Endodermal cell (in vitro differentiated cells): ENCODE results near the gene DDX27. TPM values are rescaled to one million over a fixed set of nuclear protein-coding genes. Genes with fewer than 3 reads are reported as not detected.

Experiments used
- DNase-seq: peaks from one replicate; pipeline ENCODE4 v3.0.0-alpha.2; 2017
- H3K27ac ChIP-seq: 2 replicates; pipeline ENCODE4 v1.5.1; 2013; ENCODE audit warnings: mild to moderate bottlenecking, low read depth, low read length, moderate library complexity
- H3K27me3 ChIP-seq: 2 replicates; pipeline ENCODE4 v1.6.1; 2013; ENCODE audit warnings: mild to moderate bottlenecking, low read length, moderate library complexity; ENCODE audit not compliant: insufficient read depth, control insufficient read depth, poor library complexity, severe bottlenecking
- H3K36me3 ChIP-seq: 2 replicates; pipeline ENCODE4 v1.7.0; 2013; ENCODE audit warnings: mild to moderate bottlenecking, low read length, moderate library complexity; ENCODE audit not compliant: control insufficient read depth, insufficient read depth
- H3K4me1 ChIP-seq: one replicate; pipeline ENCODE4 v1.7.0; 2013; ENCODE audit warnings: low read length; ENCODE audit not compliant: control insufficient read depth, insufficient read depth
- H3K4me3 ChIP-seq: 2 replicates; pipeline ENCODE4 v1.5.1; 2013; ENCODE audit warnings: mild to moderate bottlenecking, low read length, moderate library complexity
- H3K9ac ChIP-seq: 2 replicates; pipeline ENCODE4 v1.6.1; 2013; ENCODE audit warnings: mild to moderate bottlenecking, low read length, moderate library complexity; ENCODE audit not compliant: poor library complexity, severe bottlenecking; ENCODE audit errors: extremely low read depth
- H3K9me3 ChIP-seq: 2 replicates; pipeline ENCODE4 v1.6.1; 2013; ENCODE audit warnings: mild to moderate bottlenecking, low read length, moderate library complexity; ENCODE audit not compliant: control insufficient read depth
- H3K27ac Mint-ChIP-seq: 2 replicates; pipeline ENCODE4 v1.8.0; 2020; ENCODE audit warnings: mixed read lengths
- H3K27me3 Mint-ChIP-seq: 2 replicates; pipeline ENCODE4 v1.8.0; 2021; ENCODE audit warnings: mild to moderate bottlenecking, mixed read lengths; ENCODE audit not compliant: insufficient read depth
- H3K36me3 Mint-ChIP-seq: 2 replicates; pipeline ENCODE4 v1.8.0; 2020; ENCODE audit warnings: low read depth, mixed read lengths
- H3K4me1 Mint-ChIP-seq: 2 replicates; pipeline ENCODE4 v1.8.0; 2020; ENCODE audit warnings: mixed read lengths
- H3K4me3 Mint-ChIP-seq: 2 replicates; pipeline ENCODE4 v1.8.0; 2020; ENCODE audit warnings: mild to moderate bottlenecking, moderate library complexity, mixed read lengths
- H3K9me3 Mint-ChIP-seq: 2 replicates; pipeline ENCODE4 v1.8.0; 2020; ENCODE audit warnings: mild to moderate bottlenecking, mixed read lengths
- CTCF ChIP-seq: fragments of 200-600 bp; sonication (generic); conservative IDR thresholded peaks from 2 replicates; pipeline ENCODE4 v1.5.0; 2021; ENCODE audit warnings: antibody characterized with exemption, mild to moderate bottlenecking
- WGBS, 2 experiments: methylation state at CpG; one replicate each; pipeline versions ENCODE4 v1.1.5 to v1.1.7; 2013; ENCODE audit warnings: missing lambda C conversion rate in 2 of 2, mixed read lengths in 1 of 2; ENCODE audit not compliant: insufficient coverage in 1 of 2, insufficient read length in 1 of 2; 5-methylcytosine and 5-hydroxymethylcytosine counted together
- total RNA-seq, 2 donors: library from RNA; stranded (reverse); fragmentation: NEBNext Ultra II Directional in 1 of 2; extraction: Animal tissue kit (Norgen Biotek cat#: 25700) in 1 of 2; gene quantifications; 2 replicates in 1 of 2; 3 replicates in 1 of 2; pipeline ENCODE4 v1.2.1, GENCODE V29; 2021

DDX27 gene
- total RNA-seq, 2 donors from 2014 or later: 40.4 to 45.2 TPM

GRCh38 chr20:49290608-49291191, 71.5 kb downstream of the DDX27 start:
- Histone ChIP-seq H3K36me3 (peaks cover 70% of the 10 kb centered on the region), H3K27ac (no peak overlapping the region), H3K4me3 (no peak overlapping the region), H3K9ac (no peak overlapping the region), H3K27me3 (no peaks in the 10 kb centered on the region), H3K9me3 (peaks cover 23% of the 10 kb centered on the region), H3K4me1 (peaks cover 4% of the 10 kb centered on the region)
- Mint-ChIP-seq H3K4me1 (peaks cover 13% of the 10 kb centered on the region), H3K9me3 (peaks cover 26% of the 10 kb centered on the region), H3K27ac (peak overlapping the region; percentile 77), H3K4me3 (no peak overlapping the region), H3K27me3 (no peaks in the 10 kb centered on the region), H3K36me3 (peaks cover 78% of the 10 kb centered on the region)
- TF ChIP-seq CTCF: no peak
- WGBS, 2 experiments: 85 to 88% methylated on average over 6 of the region's 6 CpGs
- peak; percentile 70 for DNase-seq

- H3K36me3 ChIP-seq: peaks cover 65% of the 10 kb centered on the region
- no peak overlapping the region for H3K9ac ChIP-seq
- peaks cover 4% of the 10 kb centered on the region for H3K4me1 ChIP-seq
- Mint-ChIP-seq H3K36me3 (peaks cover 74% of the 10 kb centered on the region), H3K27ac (peak overlapping the region; percentile 77), H3K4me1 (peaks cover 8% of the 10 kb centered on the region), H3K27me3 (no peaks in the 10 kb centered on the region), H3K4me3 (no peak overlapping the region), H3K9me3 (peaks cover 21% of the 10 kb centered on the region)
- H3K9me3 ChIP-seq: peaks cover 18% of the 10 kb centered on the region
- WGBS, 2 experiments: 100% methylated on average over 1 of the region's 1 CpG
- H3K4me3 ChIP-seq: no peak overlapping the region
- H3K27me3 ChIP-seq: no peaks in the 10 kb centered on the region
- DNase-seq: peak; percentile 64
- H3K27ac ChIP-seq: no peak overlapping the region
- no peak for TF ChIP-seq CTCF
These were observed 72.0 kb downstream of the DDX27 start for GRCh38 chr20:49291200-49291599.

DNA sequence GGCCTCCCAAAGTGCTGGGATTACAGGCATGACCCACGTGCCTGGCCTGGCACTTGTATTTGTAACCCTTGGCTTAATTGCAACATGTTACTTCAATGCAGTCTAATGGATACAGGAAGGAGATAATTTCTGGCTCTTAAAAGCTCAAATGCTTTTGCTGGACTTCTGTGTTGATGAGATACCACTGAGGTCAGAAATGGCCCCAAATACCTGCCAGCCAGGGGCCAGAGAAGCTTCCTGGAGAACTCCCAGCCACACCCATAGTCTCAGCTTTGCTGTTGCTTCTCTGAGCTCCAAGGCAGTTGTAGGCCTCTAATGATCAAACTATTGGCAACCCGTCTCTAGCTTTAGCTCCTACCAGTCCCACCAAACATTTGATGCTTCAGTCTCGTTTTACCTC, 72.8 kb downstream of the DDX27 start:
- Histone ChIP-seq H3K4me3 (no peak overlapping the region), H3K9me3 (peaks cover 9% of the 10 kb centered on the region), H3K36me3 (peaks cover 57% of the 10 kb centered on the region), H3K27me3 (no peaks in the 10 kb centered on the region), H3K9ac (no peak overlapping the region), H3K4me1 (no peaks in the 10 kb centered on the region), H3K27ac (no peak overlapping the region)
- Mint-ChIP-seq H3K27me3 (no peaks in the 10 kb centered on the region), H3K4me3 (no peak overlapping the region), H3K36me3 (peaks cover 72% of the 10 kb centered on the region), H3K4me1 (no peaks in the 10 kb centered on the region), H3K27ac (no peak overlapping the region), H3K9me3 (peaks cover 13% of the 10 kb centered on the region)
- no peak for TF ChIP-seq CTCF
- peak; percentile 56 for DNase-seq
- 57% methylated on average over 2 to 3 of the region's 3 CpGs for WGBS, 2 experiments
